HEK293 (cell line): ENCODE measurements around the gene TRIM8.

Experiments
- ATF2 ChIP-seq: fragments of 450-650 bp; formaldehyde crosslinking; IDR thresholded peaks from 2 replicates; pipeline ENCODE4 v1.5.1; 2016; ENCODE audit warnings: missing biosample characterization, missing genetic modification characterization, low read depth
- KLF17 ChIP-seq: fragments of 450-650 bp; formaldehyde crosslinking; IDR thresholded peaks from 2 replicates; pipeline ENCODE4 v1.5.1; 2016; ENCODE audit warnings: missing biosample characterization, missing genetic modification characterization
- PRDM10 ChIP-seq: fragments of 450-650 bp; formaldehyde crosslinking; IDR thresholded peaks from 2 replicates; pipeline ENCODE4 v1.5.1; 2016; ENCODE audit warnings: missing biosample characterization, missing genetic modification characterization
- SP7 ChIP-seq: fragments of 450-650 bp; formaldehyde crosslinking; IDR thresholded peaks from 2 replicates; pipeline ENCODE4 v1.5.1; 2016; ENCODE audit warnings: missing biosample characterization, missing genetic modification characterization
- TCF7L2 ChIP-seq: IDR thresholded peaks from 2 replicates; pipeline ENCODE4 v1.6.1; 2011; ENCODE audit warnings: low read depth, mild to moderate bottlenecking, inconsistent platforms, low read length, moderate library complexity, borderline replicate concordance
- TRIM28 ChIP-seq: IDR thresholded peaks from 2 replicates; pipeline ENCODE4 v1.6.1; 2011; ENCODE audit warnings: low read length, control low read depth, borderline replicate concordance
- YY2 ChIP-seq: fragments of 450-650 bp; formaldehyde crosslinking; IDR thresholded peaks from 2 replicates; pipeline ENCODE4 v1.5.1; 2016; ENCODE audit warnings: missing biosample characterization, missing genetic modification characterization
- ZNF155 ChIP-seq: fragments of 450-650 bp; formaldehyde crosslinking; IDR thresholded peaks from 2 replicates; pipeline ENCODE4 v1.5.1; 2016; ENCODE audit warnings: missing biosample characterization, missing genetic modification characterization
- ZNF16 ChIP-seq: fragments of 450-650 bp; formaldehyde crosslinking; IDR thresholded peaks from 2 replicates; pipeline ENCODE4 v1.5.1; 2016; ENCODE audit warnings: low read depth, missing biosample characterization, missing genetic modification characterization
- ZNF292 ChIP-seq: fragments of 450-650 bp; formaldehyde crosslinking; IDR thresholded peaks from 2 replicates; pipeline ENCODE4 v1.5.1; 2016; ENCODE audit warnings: low read depth, missing biosample characterization, missing genetic modification characterization, borderline replicate concordance
- ZNF311 ChIP-seq: fragments of 450-650 bp; formaldehyde crosslinking; IDR thresholded peaks from 2 replicates; pipeline ENCODE4 v1.5.1; 2017; ENCODE audit warnings: missing biosample characterization, missing genetic modification characterization, borderline replicate concordance
- ZNF350 ChIP-seq: fragments of 450-650 bp; formaldehyde crosslinking; IDR thresholded peaks from 2 replicates; pipeline ENCODE4 v1.5.0; 2017; ENCODE audit warnings: missing biosample characterization, mild to moderate bottlenecking, missing genetic modification characterization
- ZNF354C ChIP-seq: fragments of 450-650 bp; formaldehyde crosslinking; IDR thresholded peaks from 2 replicates; pipeline ENCODE4 v1.5.1; 2016; ENCODE audit warnings: missing biosample characterization, missing genetic modification characterization, low read depth, borderline replicate concordance
- ZNF473 ChIP-seq: fragments of 450-650 bp; formaldehyde crosslinking; IDR thresholded peaks from 2 replicates; pipeline ENCODE4 v1.5.1; 2017; ENCODE audit warnings: missing biosample characterization, missing genetic modification characterization
- ZNF585B ChIP-seq: fragments of 450-650 bp; formaldehyde crosslinking; IDR thresholded peaks from 2 replicates; pipeline ENCODE4 v1.5.1; 2016; ENCODE audit warnings: missing biosample characterization, missing genetic modification characterization
- ZNF623 ChIP-seq: fragments of 450-650 bp; formaldehyde crosslinking; IDR thresholded peaks from 2 replicates; pipeline ENCODE4 v1.5.1; 2016; ENCODE audit warnings: missing biosample characterization, missing genetic modification characterization
- ZNF639 ChIP-seq: fragments of 450-650 bp; formaldehyde crosslinking; IDR thresholded peaks from 2 replicates; pipeline ENCODE4 v1.5.1; 2016; ENCODE audit warnings: missing biosample characterization, missing genetic modification characterization
- ZNF658 ChIP-seq: fragments of 450-650 bp; formaldehyde crosslinking; IDR thresholded peaks from 2 replicates; pipeline ENCODE4; 2016; ENCODE audit warnings: missing biosample characterization, missing genetic modification characterization
- ZNF670 ChIP-seq: fragments of 450-650 bp; formaldehyde crosslinking; IDR thresholded peaks from 2 replicates; pipeline ENCODE4 v1.5.1; 2016; ENCODE audit warnings: missing biosample characterization, missing genetic modification characterization, low read depth
- ZNF747 ChIP-seq: fragments of 450-650 bp; formaldehyde crosslinking; IDR thresholded peaks from 2 replicates; pipeline ENCODE4 v1.5.1; 2016; ENCODE audit warnings: missing biosample characterization, missing genetic modification characterization
- ZNF777 ChIP-seq: fragments of 450-650 bp; formaldehyde crosslinking; IDR thresholded peaks from 2 replicates; pipeline ENCODE4 v1.5.1; 2017; ENCODE audit warnings: missing biosample characterization, missing genetic modification characterization, borderline replicate concordance
- ZNF830 ChIP-seq: fragments of 450-650 bp; IDR thresholded peaks from 2 replicates; pipeline ENCODE4 v1.5.0; 2018; ENCODE audit warnings: missing biosample characterization, missing genetic modification characterization, low read depth, mild to moderate bottlenecking, moderate library complexity
- ZSCAN16 ChIP-seq: fragments of 450-650 bp; formaldehyde crosslinking; IDR thresholded peaks from 2 replicates; pipeline ENCODE4 v1.5.1; 2016; ENCODE audit warnings: missing biosample characterization, missing genetic modification characterization
- ZSCAN30 ChIP-seq: fragments of 450-650 bp; IDR thresholded peaks from 2 replicates; pipeline ENCODE4 v1.5.1; 2018; ENCODE audit warnings: missing biosample characterization, mild to moderate bottlenecking, missing genetic modification characterization, moderate library complexity
- TF ChIP-seq, protein P1 (sequence below): fragments of 450-650 bp; IDR thresholded peaks from 2 replicates; pipeline ENCODE4 v1.5.1; 2018; ENCODE audit warnings: missing biosample characterization, missing genetic modification characterization
- TF ChIP-seq, protein P2 (sequence below): fragments of 450-650 bp; formaldehyde crosslinking; IDR thresholded peaks from 2 replicates; pipeline ENCODE4 v1.5.1; 2017; ENCODE audit warnings: missing biosample characterization, missing genetic modification characterization
- TF ChIP-seq, protein P3 (sequence below): fragments of 450-650 bp; formaldehyde crosslinking; IDR thresholded peaks from 2 replicates; pipeline ENCODE4 v1.5.1; 2016; ENCODE audit warnings: missing biosample characterization, missing genetic modification characterization

The TRIM8 gene

DNA sequence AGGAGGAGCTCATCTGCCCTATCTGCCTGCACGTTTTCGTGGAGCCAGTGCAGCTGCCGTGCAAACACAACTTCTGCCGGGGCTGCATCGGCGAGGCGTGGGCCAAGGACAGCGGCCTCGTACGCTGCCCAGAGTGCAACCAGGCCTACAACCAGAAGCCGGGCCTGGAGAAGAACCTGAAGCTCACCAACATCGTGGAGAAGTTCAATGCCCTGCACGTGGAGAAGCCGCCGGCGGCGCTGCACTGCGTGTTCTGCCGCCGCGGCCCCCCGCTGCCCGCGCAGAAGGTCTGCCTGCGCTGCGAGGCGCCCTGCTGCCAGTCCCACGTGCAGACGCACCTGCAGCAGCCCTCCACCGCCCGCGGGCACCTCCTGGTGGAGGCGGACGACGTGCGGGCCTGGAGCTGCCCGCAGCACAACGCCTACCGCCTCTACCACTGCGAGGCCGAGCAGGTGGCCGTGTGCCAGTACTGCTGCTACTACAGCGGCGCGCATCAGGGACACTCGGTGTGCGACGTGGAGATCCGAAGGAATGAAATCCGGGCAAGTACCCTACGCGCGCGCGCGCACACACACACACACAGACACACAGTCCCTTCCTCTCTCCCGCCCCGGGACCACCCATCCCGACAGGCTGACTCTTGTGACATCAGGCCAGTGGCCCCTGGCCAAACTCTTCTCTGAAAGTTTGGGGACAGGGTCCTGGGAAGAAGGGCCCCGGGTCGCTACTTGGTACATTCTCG, 538 bp downstream of the TRIM8 start (continued):
- no peak for TF ChIP-seq ZNF354C (tag by site-specific recombination)
- no peak for TF ChIP-seq ZNF292 (tag by site-specific recombination)
- TF ChIP-seq, protein P1, sequence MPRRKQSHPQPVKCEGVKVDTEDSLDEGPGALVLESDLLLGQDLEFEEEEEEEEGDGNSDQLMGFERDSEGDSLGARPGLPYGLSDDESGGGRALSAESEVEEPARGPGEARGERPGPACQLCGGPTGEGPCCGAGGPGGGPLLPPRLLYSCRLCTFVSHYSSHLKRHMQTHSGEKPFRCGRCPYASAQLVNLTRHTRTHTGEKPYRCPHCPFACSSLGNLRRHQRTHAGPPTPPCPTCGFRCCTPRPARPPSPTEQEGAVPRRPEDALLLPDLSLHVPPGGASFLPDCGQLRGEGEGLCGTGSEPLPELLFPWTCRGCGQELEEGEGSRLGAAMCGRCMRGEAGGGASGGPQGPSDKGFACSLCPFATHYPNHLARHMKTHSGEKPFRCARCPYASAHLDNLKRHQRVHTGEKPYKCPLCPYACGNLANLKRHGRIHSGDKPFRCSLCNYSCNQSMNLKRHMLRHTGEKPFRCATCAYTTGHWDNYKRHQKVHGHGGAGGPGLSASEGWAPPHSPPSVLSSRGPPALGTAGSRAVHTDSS (tag by site-specific recombination), result no peak
- TF ChIP-seq ZNF658, result no peak
- TF ChIP-seq PRDM10, result peak; percentile 98
- TF ChIP-seq ZNF350 (tag by site-specific recombination), result no peak
- no peak; the same call in 1 of the 2 replicates for TF ChIP-seq KLF17 (tag by site-specific recombination)
- no peak for TF ChIP-seq ZNF670 (tag by site-specific recombination)
- TF ChIP-seq, protein P2, sequence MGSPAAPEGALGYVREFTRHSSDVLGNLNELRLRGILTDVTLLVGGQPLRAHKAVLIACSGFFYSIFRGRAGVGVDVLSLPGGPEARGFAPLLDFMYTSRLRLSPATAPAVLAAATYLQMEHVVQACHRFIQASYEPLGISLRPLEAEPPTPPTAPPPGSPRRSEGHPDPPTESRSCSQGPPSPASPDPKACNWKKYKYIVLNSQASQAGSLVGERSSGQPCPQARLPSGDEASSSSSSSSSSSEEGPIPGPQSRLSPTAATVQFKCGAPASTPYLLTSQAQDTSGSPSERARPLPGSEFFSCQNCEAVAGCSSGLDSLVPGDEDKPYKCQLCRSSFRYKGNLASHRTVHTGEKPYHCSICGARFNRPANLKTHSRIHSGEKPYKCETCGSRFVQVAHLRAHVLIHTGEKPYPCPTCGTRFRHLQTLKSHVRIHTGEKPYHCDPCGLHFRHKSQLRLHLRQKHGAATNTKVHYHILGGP (tag by site-specific recombination), result no peak
- TF ChIP-seq ZNF155 (tag by site-specific recombination), result no peak
- TF ChIP-seq ZNF311 (tag by site-specific recombination), result no peak
- peak; percentile 4; the same call in 1 of the 2 replicates for TF ChIP-seq ATF2 (tag by site-specific recombination)
- TF ChIP-seq ZNF747 (tag by site-specific recombination), result no peak
- TF ChIP-seq TCF7L2, result no peak
- TF ChIP-seq ZSCAN30 (tag by site-specific recombination), result peak; percentile 91
- no peak for TF ChIP-seq ZNF623 (tag by site-specific recombination)
- no peak for TF ChIP-seq ZNF830
- TF ChIP-seq, protein P3, sequence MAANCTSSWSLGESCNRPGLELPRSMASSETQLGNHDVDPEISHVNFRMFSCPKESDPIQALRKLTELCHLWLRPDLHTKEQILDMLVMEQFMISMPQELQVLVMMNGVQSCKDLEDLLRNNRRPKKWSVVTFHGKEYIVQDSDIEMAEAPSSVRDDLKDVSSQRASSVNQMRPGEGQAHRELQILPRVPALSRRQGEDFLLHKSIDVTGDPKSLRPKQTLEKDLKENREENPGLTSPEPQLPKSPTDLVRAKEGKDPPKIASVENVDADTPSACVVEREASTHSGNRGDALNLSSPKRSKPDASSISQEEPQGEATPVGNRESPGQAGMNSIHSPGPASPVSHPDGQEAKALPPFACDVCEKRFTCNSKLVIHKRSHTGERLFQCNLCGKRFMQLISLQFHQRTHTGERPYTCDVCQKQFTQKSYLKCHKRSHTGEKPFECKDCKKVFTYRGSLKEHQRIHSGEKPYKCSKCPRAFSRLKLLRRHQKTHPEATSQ, result peak; percentile 83; the same call in 1 of the 2 replicates
- peak; percentile 84; the same call in 1 of the 2 replicates for TF ChIP-seq SP7 (tag by site-specific recombination)
- no peak; the same call in 1 of the 2 replicates for TF ChIP-seq ZSCAN16 (tag by site-specific recombination)
- no peak for TF ChIP-seq TRIM28
- no peak for TF ChIP-seq ZNF473 (tag by site-specific recombination)
- no peak for TF ChIP-seq ZNF16
- TF ChIP-seq ZNF639 (tag by site-specific recombination), result peak; percentile 32; the same call in 1 of the 2 replicates
- no peak for TF ChIP-seq ZNF585B (tag by site-specific recombination)
- 0 out of 2 replicates have a peak, but pooled peaks have one; percentile 56 for TF ChIP-seq ZNF777 (tag by site-specific recombination)
- TF ChIP-seq YY2 (tag by site-specific recombination), result no peak
